IMR-90 (cell line): ENCODE measurements around the gene TMEM184B. TPM values are rescaled to one million over a fixed set of nuclear protein-coding genes. Genes with fewer than 3 reads are reported as not detected.

Source experiments
- ATAC-seq: fragments of 200-7000 bp; cut with Tn5 transposase; 2 replicates; pipeline ENCODE4 v1.9.1; 2020; ENCODE audit warnings: low read depth, mild to moderate bottlenecking, moderate library complexity
- BruUV-seq: library from RNA; stranded (reverse); fragments of 400-500 nt; replicated peaks from 2 replicates; lab custom pipeline; 2021; lab: Mats Ljungman, UMichigan
- CTCF ChIA-PET: fragments of 300-600 bp; formaldehyde crosslinking; extraction: SDS; loops from one replicate; lab custom pipeline; 2021; ENCODE audit warnings: antibody characterized with exemption; lab: Yijun Ruan, JAX
- POLR2A ChIA-PET: fragments of 300-600 bp; sonication (Branson Sonifier 250); formaldehyde crosslinking; loops from one replicate; lab custom pipeline; 2022; ENCODE audit warnings: antibody characterized with exemption; ENCODE audit not compliant: unreplicated experiment; lab: Charles Lee
- DNase-seq: peaks from one replicate; pipeline ENCODE4 v3.0.0; 2013
- H2AFZ ChIP-seq: replicated peaks from 2 replicates; pipeline ENCODE3; 2013; ENCODE audit warnings: low read length, mild to moderate bottlenecking; ENCODE audit not compliant: poor library complexity
- H2AK5ac ChIP-seq: 2 replicates; pipeline ENCODE4 v1.6.1; 2013; ENCODE audit warnings: low read depth, low read length, inconsistent platforms
- H2AK9ac ChIP-seq: replicated peaks from 2 replicates; pipeline ENCODE3; 2013; ENCODE audit warnings: mild to moderate bottlenecking, low read depth, low read length, moderate library complexity; ENCODE audit not compliant: poor library complexity
- H2BK120ac ChIP-seq: 2 replicates; pipeline ENCODE4 v1.6.1; 2013; ENCODE audit warnings: low read depth, low read length, inconsistent platforms
- H2BK15ac ChIP-seq: 3 replicates; pipeline ENCODE4 v1.6.1; 2013; ENCODE audit warnings: low read depth, low read length, inconsistent platforms
- H2BK20ac ChIP-seq: 2 replicates; pipeline ENCODE4 v1.6.1; 2013; ENCODE audit warnings: low read depth, mild to moderate bottlenecking, inconsistent platforms, low read length, moderate library complexity
- H2BK5ac ChIP-seq: 2 replicates; pipeline ENCODE4 v1.6.1; 2013; ENCODE audit warnings: mild to moderate bottlenecking, low read depth, low read length, inconsistent platforms; ENCODE audit not compliant: poor library complexity, severe bottlenecking
- H3K14ac ChIP-seq: replicated peaks from 2 replicates; pipeline ENCODE4 v1.6.1; 2013; ENCODE audit warnings: low read depth, low read length, inconsistent platforms
- H3K18ac ChIP-seq: 2 replicates; pipeline ENCODE4 v1.6.1; 2013; ENCODE audit warnings: low read depth, low read length, control low read depth
- H3K23ac ChIP-seq: 2 replicates; pipeline ENCODE4 v1.6.1; 2013; ENCODE audit warnings: low read depth, low read length, inconsistent platforms
- H3K27ac ChIP-seq: 2 replicates; pipeline ENCODE4 v1.5.1; 2013; ENCODE audit warnings: mild to moderate bottlenecking, control low read depth, low read length; ENCODE audit not compliant: insufficient read depth
- H3K27me3 ChIP-seq: 2 replicates; pipeline ENCODE4 v1.6.1; 2013; ENCODE audit warnings: low read length; ENCODE audit not compliant: control insufficient read depth, insufficient read depth
- H3K36me3 ChIP-seq: 2 replicates; pipeline ENCODE4 v1.6.1; 2013; ENCODE audit warnings: low read length, mixed read lengths; ENCODE audit not compliant: control insufficient read depth, insufficient read depth
- H3K4ac ChIP-seq: 2 replicates; pipeline ENCODE4 v1.6.1; 2013; ENCODE audit warnings: low read depth, low read length, inconsistent platforms
- H3K4me1 ChIP-seq: 2 replicates; pipeline ENCODE4 v1.6.1; 2013; ENCODE audit warnings: low read length, mixed read lengths; ENCODE audit not compliant: control insufficient read depth, insufficient read depth
- H3K4me2 ChIP-seq: 2 replicates; pipeline ENCODE4 v1.6.1; 2013; ENCODE audit warnings: low read depth, mild to moderate bottlenecking, control low read depth, low read length, moderate library complexity
- H3K4me3 ChIP-seq: 2 replicates; pipeline ENCODE4 v1.5.1; 2013; ENCODE audit warnings: low read depth, mild to moderate bottlenecking, control low read depth, low read length, moderate library complexity; ENCODE audit not compliant: insufficient read depth
- H3K56ac ChIP-seq: 2 replicates; pipeline ENCODE4 v1.6.1; 2013; ENCODE audit warnings: low read length, inconsistent platforms; ENCODE audit not compliant: insufficient read depth; ENCODE audit errors: extremely low read depth
- H3K79me1 ChIP-seq, 2 experiments: 2 replicates each; pipeline ENCODE4 v1.6.1; 2013; ENCODE audit warnings: low read length in 2 of 2, inconsistent platforms in 1 of 2, low read depth in 1 of 2
- H3K9ac ChIP-seq: 2 replicates; pipeline ENCODE4 v1.6.1; 2013; ENCODE audit warnings: low read depth, low read length, control low read depth
- H3K9me1 ChIP-seq: 2 replicates; pipeline ENCODE4 v1.6.1; 2013; ENCODE audit warnings: low read length, inconsistent platforms; ENCODE audit not compliant: insufficient read depth
- H3K9me3 ChIP-seq: 2 replicates; pipeline ENCODE4 v1.6.1; 2013; ENCODE audit warnings: low read length; ENCODE audit not compliant: control insufficient read depth, insufficient read depth
- H4K20me1 ChIP-seq: 2 replicates; pipeline ENCODE4 v1.6.1; 2013; ENCODE audit warnings: low read length, inconsistent platforms; ENCODE audit not compliant: insufficient read depth
- H4K5ac ChIP-seq: 2 replicates; pipeline ENCODE4 v1.6.1; 2013; ENCODE audit warnings: mild to moderate bottlenecking, low read depth, low read length, control low read depth
- H4K8ac ChIP-seq, 2 experiments: 2 replicates each; pipeline ENCODE4 v1.6.1; 2013; ENCODE audit warnings: low read depth in 2 of 2, low read length in 2 of 2, control low read depth in 1 of 2, inconsistent platforms in 1 of 2
- H4K91ac ChIP-seq: 2 replicates; pipeline ENCODE4 v1.6.1; 2013; ENCODE audit warnings: low read depth, low read length, inconsistent platforms; ENCODE audit not compliant: insufficient read depth
- MAZ ChIP-seq: IDR thresholded peaks from 2 replicates; pipeline ENCODE4 v1.6.1; 2012; ENCODE audit warnings: low read depth, mild to moderate bottlenecking, low read length, improper control_type of control experiment, moderate library complexity, borderline replicate concordance
- RFX5 ChIP-seq: IDR thresholded peaks from 2 replicates; pipeline ENCODE4 v1.8.0; 2012; ENCODE audit warnings: low read depth, mild to moderate bottlenecking, low read length, moderate library complexity
- USF2 ChIP-seq: fragments of 150-350 bp; IDR thresholded peaks from 2 replicates; pipeline ENCODE4 v1.6.1; 2017; ENCODE audit warnings: mild to moderate bottlenecking, antibody characterized with exemption, low read length, low read depth
- WGBS, 2 experiments: methylation state at CpG; one replicate each; pipeline versions ENCODE4 v1.1.5 to v1.1.7; 2013; ENCODE audit warnings: missing lambda C conversion rate in 2 of 2; ENCODE audit not compliant: insufficient read length in 1 of 2; ENCODE audit errors: extremely low coverage in 2 of 2; 5-methylcytosine and 5-hydroxymethylcytosine counted together
- dilution Hi-C: fragments of 300-500 bp; cut with HindIII; formaldehyde crosslinking; loops from one replicate; pipeline ENCODE4 v1.14.3; 2018; ENCODE audit warnings: low sequenced_read_pairs; ENCODE audit not compliant: unreplicated experiment
- in situ Hi-C: fragments of 300-500 bp; cut with MboI; formaldehyde crosslinking; loops from 3 replicates; pipeline ENCODE4 v1.14.3; 2019; ENCODE audit warnings: low sequenced_read_pairs, inconsistent platforms, mixed read lengths
- intact Hi-C: fragments of 100-400 bp; cut with micrococcal nuclease; formaldehyde crosslinking; loops from 2 replicates; pipeline ENCODE4 v1.10.0; 2022
- polyA plus RNA-seq, 3 experiments: library from polyadenylated mRNA; depleted of rRNA; stranded (reverse); fragments of >200 nt; gene quantifications; 2 replicates each; pipeline ENCODE4 v1.2.3, GENCODE V29; 2012; ENCODE audit warnings: low replicate concordance in 1 of 3
- total RNA-seq: library from RNA; depleted of rRNA; stranded (reverse); fragments of >200 nt; gene quantifications from 2 replicates; pipeline ENCODE4 v1.2.3, GENCODE V29; 2012

Gene TMEM184B
- total and polyA plus RNA-seq, 2 of the 4 experiments (the other 2 are of a cell fraction) = 9.1 to 81.1 TPM

- Histone ChIP-seq H2BK15ac (no peak overlapping the region), H2BK20ac (no peak overlapping the region; the same call in 1 of the 2 replicates), H3K4me1 (peaks cover 51% of the 10 kb centered on the region), H2BK120ac (no peak overlapping the region), H3K9ac (no peak overlapping the region), H3K4ac (peak overlapping the region; percentile 12; the same call in 1 of the 2 replicates), H3K79me1 (peaks cover 0 to 63% of the 10 kb centered on the region in 2 experiments; a peak in 2 of 4 replicates), H2AK5ac (peak overlapping the region; percentile 51; the same call in 1 of the 2 replicates), H2AK9ac (peak overlapping the region; percentile 6), H3K4me2 (peak overlapping the region; percentile 20; the same call in 1 of the 2 replicates), H3K14ac (peak overlapping the region; percentile 43), H3K4me3 (no peak overlapping the region), H3K9me3 (no peaks in the 10 kb centered on the region), H4K8ac (peak overlapping the region; percentile 10 to 41; a peak in 1 of 4 replicates), H3K18ac (no peak overlapping the region), H3K56ac (no peak overlapping the region), H3K27me3 (no peaks in the 10 kb centered on the region), H3K23ac (peak overlapping the region; percentile 65), H4K5ac (no peak overlapping the region), H3K27ac (peak overlapping the region; percentile 41), H2AFZ (no peak overlapping the region), H4K20me1 (peaks cover 98% of the 10 kb centered on the region), H3K9me1 (peaks cover 45% of the 10 kb centered on the region), H3K36me3 (peaks cover 44% of the 10 kb centered on the region), H2BK5ac (peak overlapping the region; percentile 67), H4K91ac (no peak overlapping the region; the same call in 1 of the 2 replicates)
- CTCF ChIA-PET = no interaction called here
- TF ChIP-seq MAZ (no peak), USF2 (no peak), RFX5 (no peak)
- BruUV-seq = no TSS peak
- WGBS, 2 experiments = 83% methylated on average over 7 of the region's 18 CpGs; no CpG with 5 or more reads in 1 of the 2 experiments
- dilution Hi-C loops = no loop called here
- in situ Hi-C loops = no loop called here
- POLR2A ChIA-PET = no interaction called here
- no peak for DNase-seq
- ATAC-seq = no peak
- intact Hi-C loops = no loop called here
Measured at GRCh38 chr22:38310518-38311322, 37.9 kb upstream of the TMEM184B start.
